GM12892 (cell line): Measurements from ENCODE around the gene LGALS9B.
"Not testable (repeated sequence)": the region's sequence is repeated elsewhere in the genome, so short reads cannot be mapped to it uniquely, and the experiment has no call there.

Source experiments
- POLR2AphosphoS5 ChIP-seq: IDR thresholded peaks from 2 replicates; pipeline ENCODE4 v1.6.1; 2011; ENCODE audit warnings: low read depth, low read length, control low read depth
- TAF1 ChIP-seq: IDR thresholded peaks from 2 replicates; pipeline ENCODE4 v1.6.1; 2011; ENCODE audit warnings: low read depth, mild to moderate bottlenecking, control low read depth, low read length, borderline replicate concordance

DNA sequence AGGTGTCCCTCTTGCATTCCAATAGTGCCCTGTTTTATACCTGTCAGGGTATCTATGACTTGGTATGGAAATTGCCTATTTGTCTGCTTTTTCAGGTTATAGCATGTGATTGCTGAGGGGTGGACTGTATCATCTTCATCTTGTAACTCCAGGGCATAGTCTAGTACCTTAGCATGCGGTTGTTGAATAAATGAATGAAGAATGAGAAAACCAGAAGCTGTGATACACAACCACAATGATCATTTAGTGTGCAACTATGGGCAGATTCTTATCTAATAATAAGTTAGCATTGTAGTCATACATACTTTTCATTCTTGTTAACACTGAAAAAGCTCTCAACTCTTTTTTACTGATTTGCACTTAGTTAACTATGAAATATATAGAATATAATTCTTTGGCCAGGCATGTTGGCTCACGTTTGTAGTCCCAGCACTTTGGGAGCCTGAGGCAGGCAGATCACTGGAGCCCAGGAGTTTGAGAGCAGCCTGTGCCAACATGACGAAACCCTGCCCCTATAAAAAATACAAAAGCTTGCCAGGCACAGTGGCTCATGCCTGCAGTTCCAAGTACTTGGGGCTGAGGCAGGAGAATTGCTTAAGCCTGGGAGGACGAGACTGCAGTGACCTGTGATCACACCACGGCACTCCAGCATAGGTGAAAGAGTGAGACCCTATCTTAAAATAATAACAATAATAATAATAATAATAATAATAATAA is 65.9 kb downstream of the LGALS9B start:
- TF ChIP-seq POLR2AphosphoS5, TAF1: not testable (repeated sequence)
